HEK293T (cell line): ENCODE results near the gene GALC.

ENCODE experiments used
- ARNT ChIP-seq: fragments of 450-650 bp; IDR thresholded peaks from 2 replicates; pipeline ENCODE4 v1.6.1; 2017; ENCODE audit warnings: mild to moderate bottlenecking
- BHLHE40 ChIP-seq: fragments of 450-650 bp; IDR thresholded peaks from 2 replicates; pipeline ENCODE4 v1.6.1; 2016; ENCODE audit warnings: mild to moderate bottlenecking, moderate library complexity, borderline replicate concordance
- CTBP1 ChIP-seq: fragments of 450-650 bp; IDR thresholded peaks from 2 replicates; pipeline ENCODE4 v1.6.1; 2016; ENCODE audit warnings: borderline replicate concordance
- FOXA1 ChIP-seq: fragments of 450-650 bp; IDR thresholded peaks from 2 replicates; pipeline ENCODE4 v1.6.1; 2016; ENCODE audit warnings: mild to moderate bottlenecking
- FOXK2 ChIP-seq: fragments of 450-650 bp; IDR thresholded peaks from 2 replicates; pipeline ENCODE4 v1.6.1; 2016; ENCODE audit warnings: mild to moderate bottlenecking
- FOXM1 ChIP-seq: fragments of 450-650 bp; IDR thresholded peaks from 2 replicates; pipeline ENCODE4 v1.6.1; 2017; ENCODE audit warnings: mild to moderate bottlenecking, borderline replicate concordance
- NFRKB ChIP-seq: fragments of 450-650 bp; IDR thresholded peaks from 2 replicates; pipeline ENCODE4 v1.6.1; 2016; ENCODE audit warnings: mild to moderate bottlenecking, moderate library complexity
- SP1 ChIP-seq: fragments of 450-650 bp; IDR thresholded peaks from 2 replicates; pipeline ENCODE4 v1.6.1; 2017
- TARDBP ChIP-seq: fragments of 450-650 bp; IDR thresholded peaks from 2 replicates; pipeline ENCODE4 v1.6.1; 2016
- ZNF384 ChIP-seq: fragments of 450-650 bp; IDR thresholded peaks from 2 replicates; pipeline ENCODE4 v1.6.1; 2016
- TF ChIP-seq, protein P1 (sequence below): fragments of 450-650 bp; IDR thresholded peaks from 2 replicates; pipeline ENCODE4 v1.6.1; 2016

DNA sequence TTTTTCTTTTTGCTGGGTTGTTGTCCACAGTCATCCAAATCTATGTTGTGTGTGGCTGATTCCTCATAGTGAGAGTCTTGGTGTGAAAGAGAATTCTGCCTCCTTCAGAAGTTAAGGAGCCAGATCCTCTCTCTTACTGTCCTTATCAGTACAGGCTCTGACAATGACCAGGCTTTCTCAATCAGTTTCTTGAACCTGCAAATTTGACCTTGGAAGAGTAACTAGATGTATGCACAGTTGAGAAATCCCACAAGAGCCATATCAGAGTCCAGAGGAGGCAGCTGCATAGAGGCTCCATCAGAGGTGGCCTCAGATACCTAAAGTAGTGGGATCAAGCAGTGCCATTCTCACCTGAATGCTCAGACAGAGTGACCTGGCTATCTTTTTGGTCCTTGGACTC is 5.5 kb upstream of the GALC start:
- no peak for TF ChIP-seq FOXK2
- no peak for TF ChIP-seq CTBP1
- no peak for TF ChIP-seq BHLHE40
- TF ChIP-seq ARNT, result no peak
- no peak for TF ChIP-seq SP1
- TF ChIP-seq TARDBP, result no peak
- TF ChIP-seq, protein P1, sequence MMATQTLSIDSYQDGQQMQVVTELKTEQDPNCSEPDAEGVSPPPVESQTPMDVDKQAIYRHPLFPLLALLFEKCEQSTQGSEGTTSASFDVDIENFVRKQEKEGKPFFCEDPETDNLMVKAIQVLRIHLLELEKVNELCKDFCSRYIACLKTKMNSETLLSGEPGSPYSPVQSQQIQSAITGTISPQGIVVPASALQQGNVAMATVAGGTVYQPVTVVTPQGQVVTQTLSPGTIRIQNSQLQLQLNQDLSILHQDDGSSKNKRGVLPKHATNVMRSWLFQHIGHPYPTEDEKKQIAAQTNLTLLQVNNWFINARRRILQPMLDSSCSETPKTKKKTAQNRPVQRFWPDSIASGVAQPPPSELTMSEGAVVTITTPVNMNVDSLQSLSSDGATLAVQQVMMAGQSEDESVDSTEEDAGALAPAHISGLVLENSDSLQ, result no peak
- no peak for TF ChIP-seq FOXA1
- TF ChIP-seq NFRKB, result no peak
- no peak for TF ChIP-seq FOXM1
- no peak for TF ChIP-seq ZNF384
